Hippocampal formation (tissue), 2 donors: Measurements from ENCODE around the gene KRT15.

Experiments used
- DNase-seq, 2 donors: peaks; one replicate each; lab custom pipeline; 2025; lab: John Stamatoyannopoulos, UW

The KRT15 gene

GRCh38 chr17:41505809-41506767 lies 12.6 kb downstream of the KRT15 start:
- DNase-seq = no peak

DNA sequence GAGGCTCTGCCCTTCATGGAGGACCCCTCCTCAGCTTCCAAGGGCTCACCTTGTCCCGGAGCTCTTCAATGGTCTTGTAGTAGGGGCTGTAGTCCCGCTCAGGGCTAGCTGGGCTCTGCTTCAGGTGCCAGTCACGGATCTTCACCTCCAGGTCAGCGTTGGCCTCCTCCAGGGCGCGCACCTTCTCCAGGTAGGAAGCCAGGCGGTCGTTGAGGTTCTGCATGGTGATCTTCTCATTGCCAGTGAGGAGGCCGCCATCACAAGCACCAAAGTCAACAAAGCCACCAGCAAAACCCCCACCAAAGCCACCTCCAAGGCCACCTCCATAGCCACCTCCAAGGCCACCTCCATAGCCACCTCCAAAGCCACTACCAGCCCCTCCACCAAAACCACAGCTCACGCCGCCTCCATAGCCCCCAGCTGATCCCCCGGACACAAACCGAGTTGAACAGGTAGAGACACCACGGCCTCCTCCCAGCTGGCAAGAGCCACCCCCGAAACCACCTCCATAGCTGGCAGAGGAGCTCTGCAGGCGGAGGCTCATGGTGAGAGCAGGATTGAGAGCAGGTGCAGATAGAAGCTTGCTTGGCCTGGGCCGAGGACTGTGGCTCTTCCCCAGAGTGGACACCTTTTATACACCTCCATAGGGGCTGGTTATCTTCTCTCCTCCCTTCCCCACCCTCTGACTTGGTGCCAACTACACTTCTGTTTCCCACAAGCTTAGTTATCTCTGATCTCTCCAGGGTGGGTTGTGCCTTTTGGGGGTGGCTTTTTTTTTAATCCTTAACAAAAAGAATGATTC lies 13.5 kb downstream of the KRT15 start, which contains the start of gene KRT13:
Gene KRT13 (minus strand): TSS at position 606 of the 802 bp plus-strand sequence. CDS start 62 bp downstream, at position 544.
- DNase-seq = no peak

DNA sequence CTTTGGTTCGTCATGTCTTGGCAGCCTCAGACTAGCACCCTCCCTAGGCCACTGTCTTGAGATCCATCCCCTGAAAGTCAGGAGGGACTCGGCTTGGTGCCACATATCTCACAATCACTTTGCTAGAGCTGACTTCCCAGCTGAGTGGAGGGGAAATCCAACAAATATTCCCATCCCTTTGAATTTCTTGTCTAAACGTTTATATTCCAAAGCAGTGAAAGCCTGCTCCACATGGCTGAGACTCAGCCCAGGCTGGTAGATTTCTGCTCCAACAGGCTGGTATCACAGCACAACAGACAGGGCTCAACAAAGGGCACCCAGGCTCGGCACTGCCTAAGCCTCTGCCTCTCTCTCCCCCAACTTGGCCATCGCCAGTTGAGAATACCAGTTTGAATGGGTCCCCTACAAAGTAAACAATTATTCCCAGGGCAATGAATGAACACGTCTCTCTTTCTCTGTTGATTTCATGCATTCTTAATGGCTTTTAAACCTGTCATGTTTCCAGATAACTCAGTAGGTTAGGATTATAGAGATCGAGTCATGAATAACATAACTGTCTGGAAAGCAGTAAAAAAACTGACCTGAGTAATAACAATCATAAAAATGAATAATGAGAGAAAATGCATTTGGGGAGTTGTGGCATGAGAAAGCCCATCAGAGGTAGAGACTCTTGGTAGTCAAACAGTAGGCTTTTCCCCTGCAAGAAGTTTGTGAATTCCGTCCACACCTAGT lies 14.3 kb downstream of the KRT15 start:
- DNase-seq = no peak

DNA sequence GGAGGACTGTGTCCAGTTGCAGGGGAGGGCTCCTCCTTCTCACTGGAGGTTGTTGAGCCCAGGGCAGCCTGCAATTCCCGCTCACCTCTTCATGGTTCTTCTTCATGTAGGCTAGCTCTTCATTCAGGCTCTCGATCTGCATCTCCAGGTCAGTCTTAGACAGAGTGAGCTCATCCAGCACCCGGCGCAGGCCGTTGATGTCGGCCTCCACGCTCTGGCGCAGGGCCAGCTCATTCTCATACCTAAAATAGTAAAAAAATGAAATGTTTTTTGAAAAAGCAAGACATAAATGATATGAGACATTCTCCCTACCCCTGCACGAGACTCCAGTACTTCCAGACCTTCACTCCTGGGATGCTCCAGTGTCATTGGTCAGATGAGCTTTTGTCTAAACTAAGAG lies 15.5 kb downstream of the KRT15 start:
- DNase-seq = no peak

- DNase-seq = no peak
These were observed 18.4 kb downstream of the KRT15 start for GRCh38 chr17:41500131-41500911.

DNA sequence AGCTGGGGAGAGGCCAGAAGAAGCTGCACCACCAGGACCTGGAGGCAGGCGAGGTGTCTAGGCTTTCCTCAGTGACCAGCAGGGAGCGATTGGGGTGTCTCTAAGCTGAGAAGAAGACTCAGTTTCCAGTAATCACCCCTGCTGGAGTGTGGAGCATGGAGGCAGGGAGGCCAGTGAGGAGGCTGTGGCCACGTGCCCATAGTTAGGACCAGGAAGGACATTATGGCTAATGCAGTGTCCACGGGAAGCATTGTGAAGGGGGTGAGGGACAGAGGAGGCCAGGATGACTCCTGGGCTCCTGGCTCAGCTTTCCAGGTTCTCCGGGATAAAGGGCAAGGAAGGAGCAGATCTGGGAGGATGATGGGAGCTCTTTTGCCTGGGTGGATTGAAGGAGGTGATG lies 19.0 kb downstream of the KRT15 start:
- DNase-seq = no peak

DNA sequence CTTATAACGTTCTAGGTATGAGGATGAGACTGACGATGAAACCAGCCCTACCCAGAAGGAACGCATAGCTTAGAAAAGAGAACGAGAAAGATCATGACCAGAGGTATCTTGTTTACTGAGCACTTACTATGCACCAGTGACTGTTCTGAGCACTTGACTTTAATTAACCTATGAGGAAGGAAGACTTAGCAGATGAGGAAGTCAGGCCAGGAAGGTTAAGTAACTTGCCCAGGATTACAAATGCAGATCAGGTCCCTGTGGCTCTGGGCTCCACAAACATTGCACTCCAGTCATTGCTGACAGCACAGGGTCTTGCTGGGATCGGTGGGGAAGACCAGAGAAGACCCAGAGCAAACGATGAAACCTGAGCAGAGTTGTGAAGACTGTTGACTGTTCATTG lies 20.4 kb downstream of the KRT15 start:
- DNase-seq = no peak

- no peak for DNase-seq
These were observed 21.7 kb downstream of the KRT15 start for GRCh38 chr17:41496803-41497484.

- no peak for DNase-seq
These were observed 24.2 kb downstream of the KRT15 start for GRCh38 chr17:41494524-41494923.

- DNase-seq = no peak
These were observed 25.9 kb downstream of the KRT15 start for GRCh38 chr17:41492771-41493170.

GRCh38 chr17:41492351-41492750 lies 26.3 kb downstream of the KRT15 start:
- no peak for DNase-seq

DNA sequence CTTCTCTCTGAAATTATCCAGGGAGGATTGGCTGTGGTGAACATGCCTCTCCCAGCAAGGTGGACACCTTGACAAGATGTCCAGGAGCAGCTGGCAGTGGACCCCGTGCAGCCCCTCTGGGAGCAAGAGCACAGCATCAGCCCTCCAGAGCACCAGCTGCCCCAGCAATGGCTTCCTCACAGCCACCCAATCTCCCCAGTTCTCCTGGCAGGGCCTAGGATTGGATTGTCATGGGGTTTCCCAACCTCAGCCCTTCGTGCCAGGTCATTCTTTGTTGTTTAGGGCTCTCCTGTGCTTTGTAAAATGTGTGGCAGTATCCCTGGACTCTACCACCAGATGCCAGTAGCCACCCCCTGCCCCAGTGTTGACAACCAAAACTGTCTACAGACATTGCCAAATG lies 27.2 kb downstream of the KRT15 start:
- DNase-seq = no peak

- DNase-seq = no peak
These were observed 28.4 kb downstream of the KRT15 start for GRCh38 chr17:41490000-41490990.

DNA sequence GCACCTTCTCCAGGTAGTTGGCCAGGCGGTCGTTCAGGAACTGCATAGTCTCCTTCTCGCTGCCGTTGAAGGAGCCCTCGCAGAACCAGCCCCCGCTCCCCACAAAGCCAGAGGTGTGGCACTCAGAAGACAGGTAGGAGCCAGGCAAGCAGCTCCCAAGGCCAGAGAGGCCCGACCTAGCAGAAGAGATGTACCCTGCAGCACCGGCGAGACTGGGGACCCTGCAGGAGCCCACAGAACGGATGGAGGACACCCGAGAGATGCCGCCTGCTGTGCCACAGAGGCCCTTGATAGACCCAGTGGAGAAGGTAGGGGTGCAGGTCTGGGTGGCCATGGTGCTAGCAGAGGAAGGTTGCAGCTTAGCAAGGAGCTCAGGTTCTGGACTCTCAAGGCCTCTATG lies 29.2 kb downstream of the KRT15 start, which contains the start of gene KRT36:
Gene KRT36 (minus strand): TSS at position 380 of the 400 bp plus-strand sequence. CDS start 46 bp downstream, at position 334.
- no peak for DNase-seq

- no peak for DNase-seq
These were observed 31.7 kb downstream of the KRT15 start for GRCh38 chr17:41486809-41487530.

DNA sequence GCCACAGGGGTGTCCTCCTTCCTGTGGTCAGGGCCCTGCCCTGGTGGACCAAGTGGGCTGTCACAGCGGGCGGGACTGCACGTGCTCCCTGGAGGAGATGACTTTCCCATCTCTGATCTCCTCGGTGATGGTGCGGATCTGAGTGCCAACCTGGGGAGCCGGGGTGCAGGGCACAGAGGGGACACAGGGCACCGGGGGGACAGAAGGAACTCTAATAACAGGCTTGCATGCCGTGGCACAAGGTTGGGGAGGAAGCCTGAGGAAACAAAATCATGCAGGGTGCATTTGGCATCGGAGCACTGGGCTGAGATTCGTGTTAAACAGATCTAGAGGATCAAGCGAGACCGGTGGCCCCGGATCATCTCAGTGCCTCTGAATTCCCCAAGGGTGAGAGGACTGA lies 32.4 kb downstream of the KRT15 start:
- DNase-seq = no peak

DNA sequence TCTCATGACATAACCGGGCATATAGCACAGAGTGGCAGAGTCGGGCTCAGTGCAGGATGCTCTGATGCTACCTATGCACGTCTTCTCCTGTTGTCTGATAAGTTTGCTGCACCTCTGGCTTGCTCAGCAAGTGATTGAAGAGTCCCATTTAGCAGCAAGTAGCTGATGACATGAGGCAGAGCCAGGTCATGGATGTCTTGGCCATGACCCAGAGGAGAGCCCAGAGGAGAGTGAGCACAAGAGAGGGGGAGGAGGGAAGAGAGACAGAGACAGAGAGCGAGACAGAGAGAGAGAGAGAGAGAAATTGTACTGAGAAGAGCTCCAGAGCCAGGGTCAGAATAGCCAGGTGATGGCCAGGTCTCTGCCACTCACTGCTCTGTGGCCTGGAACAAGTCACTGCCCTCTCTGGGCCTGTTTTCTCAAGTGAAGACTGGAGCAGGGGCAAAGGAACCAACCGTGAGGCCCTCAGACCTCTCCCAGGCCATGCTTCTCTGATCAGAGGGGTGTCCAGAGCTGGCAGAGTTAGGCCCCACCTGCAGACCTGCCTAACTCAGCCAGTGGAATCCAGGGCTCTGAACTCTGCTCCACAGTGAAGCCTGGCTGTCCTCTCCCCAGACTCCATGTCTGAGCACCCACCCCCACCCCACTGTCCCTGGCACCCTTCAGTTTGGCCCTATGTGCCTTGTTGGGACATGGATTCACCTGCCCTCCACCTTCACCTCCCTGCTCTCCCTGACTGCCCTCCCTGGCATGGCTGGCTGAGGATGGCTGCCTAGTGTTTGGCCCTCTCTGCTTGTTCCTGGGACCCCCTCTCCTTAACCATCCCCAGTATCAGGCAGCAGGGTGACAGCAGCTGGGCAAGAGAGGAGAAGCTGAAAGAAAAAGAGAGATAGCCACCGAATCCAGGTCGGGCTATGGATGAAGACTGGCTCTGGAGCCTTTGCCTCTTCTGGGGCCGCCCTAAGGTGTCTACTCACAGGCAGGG lies 33.5 kb downstream of the KRT15 start:
- DNase-seq = no peak
